Caco-2 (cell line): ENCODE results near the gene LY86. TPM values are rescaled to one million over a fixed set of nuclear protein-coding genes. Genes with fewer than 3 reads are reported as not detected.

Experiments
- BruUV-seq: library from RNA; stranded (reverse); fragments of 400-500 nt; replicated peaks from 2 replicates; lab custom pipeline; 2021; lab: Mats Ljungman, UMichigan
- CTCF ChIA-PET: fragments of 300-600 bp; sonication (Branson Sonifier 250); formaldehyde crosslinking; loops from one replicate; lab custom pipeline; 2022; ENCODE audit warnings: antibody characterized with exemption; lab: Charles Lee
- POLR2A ChIA-PET: fragments of 300-600 bp; sonication (Branson Sonifier 250); formaldehyde crosslinking; loops from one replicate; lab custom pipeline; 2022; ENCODE audit warnings: antibody characterized with exemption; lab: Charles Lee
- DNase-seq, 2 experiments: peaks; one replicate each; pipeline versions ENCODE4 v3.0.0 to v3.0.0-alpha.2; 2020 to 2022
- H3K27me3 ChIP-seq: replicated peaks from 2 replicates; pipeline ENCODE4 v1.6.0; 2011; ENCODE audit warnings: low read length; ENCODE audit not compliant: control insufficient read depth, insufficient read depth
- H3K36me3 ChIP-seq: 2 replicates; pipeline ENCODE4 v1.5.1; 2011; ENCODE audit warnings: low read length; ENCODE audit not compliant: control insufficient read depth, insufficient read depth
- H3K4me1 ChIP-seq: fragments of 250-450 bp; sonication (Bioruptor Pico); 2 replicates; pipeline ENCODE4 v1.5.1; 2020; ENCODE audit warnings: mild to moderate bottlenecking
- H3K4me3 ChIP-seq: 2 replicates; pipeline ENCODE4 v1.5.1; 2011; ENCODE audit warnings: low read depth, mild to moderate bottlenecking, control low read depth, low read length
- H3K9me3 ChIP-seq: fragments of 250-450 bp; sonication (Bioruptor Pico); 2 replicates; pipeline ENCODE4 v1.5.1; 2020; ENCODE audit warnings: mild to moderate bottlenecking, moderate library complexity
- H3K27ac Mint-ChIP-seq: one replicate; pipeline ENCODE4 v1.8.0; 2022; ENCODE audit warnings: mixed read lengths; ENCODE audit not compliant: unreplicated experiment
- H3K27me3 Mint-ChIP-seq: one replicate; pipeline ENCODE4 v1.8.0; 2022; ENCODE audit warnings: mixed read lengths; ENCODE audit not compliant: insufficient read depth, unreplicated experiment
- H3K36me3 Mint-ChIP-seq: one replicate; pipeline ENCODE4 v1.8.0; 2022; ENCODE audit warnings: mild to moderate bottlenecking, mixed read lengths; ENCODE audit not compliant: insufficient read depth, unreplicated experiment
- H3K4me1 Mint-ChIP-seq: one replicate; pipeline ENCODE4 v1.8.0; 2022; ENCODE audit warnings: low read depth, mixed read lengths; ENCODE audit not compliant: unreplicated experiment
- H3K4me3 Mint-ChIP-seq: one replicate; pipeline ENCODE4 v1.8.0; 2022; ENCODE audit warnings: mild to moderate bottlenecking, moderate library complexity, mixed read lengths; ENCODE audit not compliant: unreplicated experiment
- H3K9me3 Mint-ChIP-seq: one replicate; pipeline ENCODE4 v1.8.0; 2022; ENCODE audit warnings: mixed read lengths; ENCODE audit not compliant: unreplicated experiment
- intact Hi-C: fragments of 100-400 bp; cut with micrococcal nuclease; formaldehyde crosslinking; loops from one replicate; pipeline ENCODE4 v1.10.0; 2022; ENCODE audit not compliant: unreplicated experiment
- total RNA-seq: library from RNA; stranded (reverse); gene quantifications from 2 replicates; pipeline ENCODE4 v1.2.3, GENCODE V29; 2022
- TF ChIP-seq, protein P1 (sequence below), 2 experiments: fragments of 200-600 bp in 1 of 2; IDR thresholded peaks; 1 replicate in 1 of 2; 2 replicates in 1 of 2; pipeline versions ENCODE4 v1.5.1 to v1.8.0; 2011 to 2022; ENCODE audit warnings: antibody characterized with exemption in 1 of 2, control low read depth in 1 of 2, inconsistent platforms in 1 of 2, low read depth in 1 of 2, low read length in 1 of 2, mild to moderate bottlenecking in 1 of 2, moderate library complexity in 1 of 2; ENCODE audit not compliant: insufficient read depth in 1 of 2, severe bottlenecking in 1 of 2, unreplicated experiment in 1 of 2

The LY86 gene
- total RNA-seq, 1 experiment from 2014 or later, result not detected

DNA sequence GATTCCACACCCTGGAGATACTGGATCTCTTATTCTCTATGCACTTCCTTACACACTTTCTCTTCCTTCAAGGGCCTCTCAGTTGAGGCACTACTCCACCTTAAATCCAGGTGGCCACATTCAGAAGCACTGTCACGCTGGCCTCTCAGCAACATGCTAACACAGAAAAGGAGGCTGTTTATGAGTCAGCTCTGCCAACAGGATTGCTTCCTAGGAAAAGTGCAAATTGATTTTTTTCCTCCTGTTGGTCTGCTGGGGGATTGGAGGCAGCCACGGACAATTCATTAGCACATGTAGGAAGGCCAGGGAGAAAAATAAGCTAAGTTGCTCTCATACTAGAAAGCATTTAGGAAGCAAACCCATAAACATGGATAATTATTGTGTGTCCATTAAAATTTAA lies 20.9 kb downstream of the LY86 start:
- no peaks in the 10 kb centered on the region for H3K4me1 ChIP-seq
- DNase-seq, result no peak
- Mint-ChIP-seq H3K4me3 (no peak overlapping the region), H3K27ac (no peak overlapping the region), H3K4me1 (no peaks in the 10 kb centered on the region), H3K9me3 (no peaks in the 10 kb centered on the region), H3K36me3 (no peaks in the 10 kb centered on the region), H3K27me3 (peaks cover 3% of the 10 kb centered on the region)
- BruUV-seq, result no TSS peak
- no peaks in the 10 kb centered on the region for H3K9me3 ChIP-seq
- H3K4me3 ChIP-seq, result no peak overlapping the region
- intact Hi-C loops, result no loop called here
- TF ChIP-seq, protein P1, sequence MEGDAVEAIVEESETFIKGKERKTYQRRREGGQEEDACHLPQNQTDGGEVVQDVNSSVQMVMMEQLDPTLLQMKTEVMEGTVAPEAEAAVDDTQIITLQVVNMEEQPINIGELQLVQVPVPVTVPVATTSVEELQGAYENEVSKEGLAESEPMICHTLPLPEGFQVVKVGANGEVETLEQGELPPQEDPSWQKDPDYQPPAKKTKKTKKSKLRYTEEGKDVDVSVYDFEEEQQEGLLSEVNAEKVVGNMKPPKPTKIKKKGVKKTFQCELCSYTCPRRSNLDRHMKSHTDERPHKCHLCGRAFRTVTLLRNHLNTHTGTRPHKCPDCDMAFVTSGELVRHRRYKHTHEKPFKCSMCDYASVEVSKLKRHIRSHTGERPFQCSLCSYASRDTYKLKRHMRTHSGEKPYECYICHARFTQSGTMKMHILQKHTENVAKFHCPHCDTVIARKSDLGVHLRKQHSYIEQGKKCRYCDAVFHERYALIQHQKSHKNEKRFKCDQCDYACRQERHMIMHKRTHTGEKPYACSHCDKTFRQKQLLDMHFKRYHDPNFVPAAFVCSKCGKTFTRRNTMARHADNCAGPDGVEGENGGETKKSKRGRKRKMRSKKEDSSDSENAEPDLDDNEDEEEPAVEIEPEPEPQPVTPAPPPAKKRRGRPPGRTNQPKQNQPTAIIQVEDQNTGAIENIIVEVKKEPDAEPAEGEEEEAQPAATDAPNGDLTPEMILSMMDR (IDR thresholded peaks at IDR 0.05; ENCODE audit: insufficient read depth in 1 of 2, low read depth in 1 of 2, low read length in 1 of 2, severe bottlenecking in 1 of 2, unreplicated experiment in 1 of 2), result no peak
- ChIA-PET CTCF (no interaction called here), POLR2A (no interaction called here)
- no peaks in the 10 kb centered on the region for H3K27me3 ChIP-seq
- no peaks in the 10 kb centered on the region for H3K36me3 ChIP-seq

DNA sequence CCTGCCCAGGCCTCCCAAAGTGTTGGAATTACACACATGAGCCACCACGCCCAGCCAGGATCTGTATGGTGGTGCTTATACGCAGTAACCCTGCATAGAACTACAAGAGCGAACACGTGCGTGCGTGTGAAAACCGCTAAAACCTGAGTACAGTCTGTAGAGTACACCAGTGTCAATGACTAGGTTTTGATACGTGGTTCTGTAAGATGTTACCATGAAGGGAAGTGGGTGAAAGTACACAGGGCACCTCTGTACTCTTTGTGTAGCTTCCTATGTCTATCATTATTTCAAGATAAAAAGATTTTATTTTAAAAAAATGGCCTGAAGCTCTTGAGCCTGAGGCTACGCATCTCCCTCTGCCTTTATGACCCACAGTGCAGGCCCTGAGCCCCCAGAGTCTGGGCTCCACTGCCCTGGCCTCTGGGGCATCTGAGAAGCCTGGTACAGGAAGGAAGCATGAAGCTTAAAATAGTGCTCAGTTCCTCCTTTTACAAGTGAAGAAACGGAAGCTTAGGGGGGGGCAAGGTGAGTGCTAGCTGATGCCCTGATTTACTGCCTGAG lies 21.6 kb downstream of the LY86 start:
- no peaks in the 10 kb centered on the region for H3K4me1 ChIP-seq
- no peak overlapping the region for H3K27ac Mint-ChIP-seq
- H3K4me3 ChIP-seq, result no peak overlapping the region
- H3K36me3 Mint-ChIP-seq, result no peaks in the 10 kb centered on the region
- no peak for DNase-seq
- ChIA-PET POLR2A (no interaction called here), CTCF (no interaction called here)
- no TSS peak for BruUV-seq
- H3K4me1 Mint-ChIP-seq, result no peaks in the 10 kb centered on the region
- H3K27me3 ChIP-seq, result no peaks in the 10 kb centered on the region
- no peak overlapping the region for H3K4me3 Mint-ChIP-seq
- no peaks in the 10 kb centered on the region for H3K9me3 Mint-ChIP-seq
- no peaks in the 10 kb centered on the region for H3K36me3 ChIP-seq
- intact Hi-C loops, result no loop called here
- peaks cover 9% of the 10 kb centered on the region for H3K27me3 Mint-ChIP-seq
- TF ChIP-seq, protein P1 (IDR thresholded peaks at IDR 0.05; ENCODE audit: insufficient read depth in 1 of 2, low read depth in 1 of 2, low read length in 1 of 2, severe bottlenecking in 1 of 2, unreplicated experiment in 1 of 2), result no peak
- no peaks in the 10 kb centered on the region for H3K9me3 ChIP-seq

DNA sequence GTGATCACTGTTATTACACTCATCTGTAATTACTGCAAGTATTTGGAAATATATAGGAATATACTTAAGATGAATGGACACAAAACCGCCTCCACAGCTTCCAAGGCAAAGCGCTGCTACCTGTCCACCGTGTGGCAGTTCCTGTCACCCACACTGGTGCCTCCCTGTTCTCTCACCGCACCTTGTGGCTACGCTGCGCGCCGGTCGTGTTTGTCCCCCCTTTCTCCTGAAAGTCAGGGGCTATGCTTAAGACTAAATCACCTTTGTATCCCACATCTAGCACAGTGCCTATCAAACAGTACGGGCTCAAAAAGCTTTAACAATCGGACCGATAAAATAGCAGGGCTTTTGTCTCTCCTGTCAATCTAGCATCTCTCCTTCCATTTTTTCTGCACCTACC lies 23.0 kb downstream of the LY86 start:
- POLR2A ChIA-PET, result no interaction called here
- no peaks in the 10 kb centered on the region for H3K4me1 ChIP-seq
- TF ChIP-seq, protein P1 (IDR thresholded peaks at IDR 0.05; ENCODE audit: insufficient read depth in 1 of 2, low read depth in 1 of 2, low read length in 1 of 2, severe bottlenecking in 1 of 2, unreplicated experiment in 1 of 2), result no peak
- Mint-ChIP-seq H3K9me3 (no peaks in the 10 kb centered on the region), H3K27ac (no peak overlapping the region), H3K4me3 (no peak overlapping the region), H3K36me3 (no peaks in the 10 kb centered on the region), H3K27me3 (peaks cover 9% of the 10 kb centered on the region), H3K4me1 (no peaks in the 10 kb centered on the region)
- no peaks in the 10 kb centered on the region for H3K27me3 ChIP-seq
- intact Hi-C loops, result no loop called here
- H3K36me3 ChIP-seq, result no peaks in the 10 kb centered on the region
- no peaks in the 10 kb centered on the region for H3K9me3 ChIP-seq
- CTCF ChIA-PET, result no interaction called here
- H3K4me3 ChIP-seq, result no peak overlapping the region
- no peak for DNase-seq
- BruUV-seq, result no TSS peak
